ENCODE measurements around the gene RPL29.

- TF ChIP-seq ATF2 (CRISPR knock-in tag; IDR thresholded peaks at IDR 0.05) (no peak), TAF1 (CRISPR knock-in tag; IDR thresholded peaks at IDR 0.05) (no peak)
These were observed 22.8 kb upstream of the RPL29 start for GRCh38 chr3:52018319-52019000.

Data from HepG2 (cell line).